HEK293 (cell line): ENCODE measurements around the gene EPB41L5.

Experiments used
- CTCF ChIA-PET: fragments of 350-600 bp; formaldehyde crosslinking; extraction: SDS; loops from one replicate; lab custom pipeline; 2021; ENCODE audit warnings: antibody characterized with exemption; lab: Yijun Ruan, JAX
- POLR2A ChIA-PET: fragments of 300-600 bp; formaldehyde crosslinking; extraction: SDS; loops from one replicate; lab custom pipeline; 2020; ENCODE audit warnings: antibody characterized with exemption, inconsistent platforms; lab: Yijun Ruan, JAX
- H3K27ac ChIP-seq: fragments of 200-500 bp; sonication (Bioruptor generic); 2 replicates; pipeline ENCODE4 v1.5.1; 2014; ENCODE audit warnings: low read depth, low read length, control low read depth, inconsistent platforms; ENCODE audit errors: extremely low read depth
- H3K36me3 ChIP-seq, 2 experiments: fragments of 200-500 bp in 1 of 2; sonication (Bioruptor generic) in 1 of 2; 1 replicate in 1 of 2; 2 replicates in 1 of 2; pipeline ENCODE4 v1.5.1; 2014 to 2017; ENCODE audit warnings: inconsistent platforms in 2 of 2, low read length in 2 of 2; ENCODE audit not compliant: control insufficient read depth in 2 of 2, insufficient read depth in 1 of 2
- H3K4me1 ChIP-seq: fragments of 200-500 bp; sonication (Bioruptor generic); 2 replicates; pipeline ENCODE4 v1.5.1; 2014; ENCODE audit warnings: mild to moderate bottlenecking, low read length, inconsistent platforms; ENCODE audit not compliant: control insufficient read depth, insufficient read depth
- H3K4me3 ChIP-seq: 2 replicates; pipeline ENCODE4 v1.5.1; 2011; ENCODE audit warnings: low read depth, mild to moderate bottlenecking, control low read depth, low read length, moderate library complexity
- H3K9me3 ChIP-seq: fragments of 200-500 bp; sonication (Bioruptor generic); 2 replicates; pipeline ENCODE4 v1.5.1; 2014; ENCODE audit warnings: low read depth, low read length, inconsistent platforms; ENCODE audit not compliant: control insufficient read depth, insufficient read depth
- BCL11A ChIP-seq: fragments of 450-650 bp; formaldehyde crosslinking; IDR thresholded peaks from 2 replicates; pipeline ENCODE4 v1.5.1; 2016; ENCODE audit warnings: low read depth, missing biosample characterization, missing genetic modification characterization
- IKZF3 ChIP-seq: fragments of 450-650 bp; IDR thresholded peaks from 2 replicates; pipeline ENCODE4 v1.5.0; 2018; ENCODE audit warnings: missing biosample characterization, mild to moderate bottlenecking, missing genetic modification characterization, moderate library complexity
- KLF10 ChIP-seq: fragments of 450-650 bp; IDR thresholded peaks from 2 replicates; pipeline ENCODE4 v1.5.1; 2018; ENCODE audit warnings: missing biosample characterization, mild to moderate bottlenecking, missing genetic modification characterization
- RBAK ChIP-seq: fragments of 450-650 bp; formaldehyde crosslinking; IDR thresholded peaks from 2 replicates; pipeline ENCODE4 v1.5.1; 2016; ENCODE audit warnings: missing biosample characterization, missing genetic modification characterization
- SETDB1 ChIP-seq: IDR thresholded peaks from one replicate; pipeline ENCODE4 v1.6.1; 2017; ENCODE audit warnings: mild to moderate bottlenecking, low read length, moderate library complexity, mixed read lengths; ENCODE audit not compliant: insufficient read length
- SP7 ChIP-seq: fragments of 450-650 bp; formaldehyde crosslinking; IDR thresholded peaks from 2 replicates; pipeline ENCODE4 v1.5.1; 2016; ENCODE audit warnings: missing biosample characterization, missing genetic modification characterization
- ZNF114 ChIP-seq: fragments of 450-650 bp; formaldehyde crosslinking; IDR thresholded peaks from 2 replicates; pipeline ENCODE4 v1.5.0; 2017; ENCODE audit warnings: missing biosample characterization, missing genetic modification characterization
- ZNF211 ChIP-seq: fragments of 450-650 bp; formaldehyde crosslinking; IDR thresholded peaks from 2 replicates; pipeline ENCODE4 v1.5.1; 2016; ENCODE audit warnings: low read depth, missing biosample characterization, missing genetic modification characterization
- ZNF223 ChIP-seq: fragments of 450-650 bp; formaldehyde crosslinking; IDR thresholded peaks from 2 replicates; pipeline ENCODE4 v1.5.1; 2016; ENCODE audit warnings: missing biosample characterization, missing genetic modification characterization
- ZNF354C ChIP-seq: fragments of 450-650 bp; formaldehyde crosslinking; IDR thresholded peaks from 2 replicates; pipeline ENCODE4 v1.5.1; 2016; ENCODE audit warnings: missing biosample characterization, missing genetic modification characterization, low read depth, borderline replicate concordance
- ZNF521 ChIP-seq: fragments of 450-650 bp; formaldehyde crosslinking; IDR thresholded peaks from 2 replicates; pipeline ENCODE4 v1.5.1; 2017; ENCODE audit warnings: missing biosample characterization, mild to moderate bottlenecking, missing genetic modification characterization
- ZNF558 ChIP-seq: fragments of 450-650 bp; formaldehyde crosslinking; IDR thresholded peaks from 2 replicates; pipeline ENCODE4 v1.5.1; 2016; ENCODE audit warnings: missing biosample characterization, missing genetic modification characterization
- ZNF664 ChIP-seq: fragments of 450-650 bp; formaldehyde crosslinking; IDR thresholded peaks from 2 replicates; pipeline ENCODE4 v1.5.1; 2016; ENCODE audit warnings: missing biosample characterization, missing genetic modification characterization
- ZNF707 ChIP-seq: fragments of 450-650 bp; formaldehyde crosslinking; IDR thresholded peaks from 2 replicates; pipeline ENCODE4 v1.5.1; 2016; ENCODE audit warnings: missing biosample characterization, missing genetic modification characterization
- ZNF830 ChIP-seq: fragments of 450-650 bp; IDR thresholded peaks from 2 replicates; pipeline ENCODE4 v1.5.0; 2018; ENCODE audit warnings: missing biosample characterization, missing genetic modification characterization, low read depth, mild to moderate bottlenecking, moderate library complexity
- TF ChIP-seq, protein P1 (sequence below): fragments of 450-650 bp; formaldehyde crosslinking; conservative IDR thresholded peaks from 2 replicates; pipeline ENCODE4 v1.5.1; 2016; ENCODE audit warnings: low read depth, missing biosample characterization, missing genetic modification characterization
- TF ChIP-seq, protein P2 (sequence below): fragments of 450-650 bp; formaldehyde crosslinking; IDR thresholded peaks from 2 replicates; pipeline ENCODE4 v1.5.1; 2016; ENCODE audit warnings: missing biosample characterization, missing genetic modification characterization
- TF ChIP-seq, protein P3 (sequence below): fragments of 450-650 bp; formaldehyde crosslinking; IDR thresholded peaks from 2 replicates; pipeline ENCODE4 v1.5.1; 2016; ENCODE audit warnings: missing biosample characterization, missing genetic modification characterization

Gene EPB41L5

GRCh38 chr2:120148669-120149068 lies 135.8 kb downstream of the EPB41L5 start:
- no peak for TF ChIP-seq ZNF223 (tag by site-specific recombination)
- no peak for TF ChIP-seq ZNF211 (tag by site-specific recombination)
- no peak for TF ChIP-seq RBAK (tag by site-specific recombination)
- no peak for TF ChIP-seq ZNF114 (tag by site-specific recombination)
- no peak for TF ChIP-seq IKZF3 (tag by site-specific recombination)
- no peak for TF ChIP-seq ZNF707 (tag by site-specific recombination)
- Histone ChIP-seq H3K36me3 (peaks cover 10 to 21% of the 10 kb centered on the region in 2 experiments), H3K4me3 (no peak overlapping the region), H3K9me3 (no peaks in the 10 kb centered on the region), H3K4me1 (no peaks in the 10 kb centered on the region), H3K27ac (no peak overlapping the region)
- ChIA-PET CTCF (no interaction called here), POLR2A (no interaction called here)

DNA sequence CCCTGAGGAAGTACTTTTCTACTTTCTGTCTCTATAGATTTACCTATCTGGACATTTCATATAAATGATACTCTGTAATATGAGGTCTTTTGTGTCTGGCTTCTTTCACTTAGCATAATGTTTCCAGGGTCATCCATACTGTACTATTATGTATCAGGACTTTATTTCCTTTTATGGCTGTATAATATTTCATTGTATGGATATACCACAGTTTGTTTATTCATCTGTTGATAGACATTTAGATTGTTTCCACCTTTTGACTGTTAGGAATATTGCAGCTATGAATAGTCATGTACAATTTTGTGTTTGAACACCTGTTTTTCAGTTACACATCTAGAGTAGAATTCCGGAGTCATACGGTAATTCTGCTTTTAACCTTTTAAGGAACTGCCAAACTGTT lies 136.5 kb downstream of the EPB41L5 start:
- no peaks in the 10 kb centered on the region for H3K9me3 ChIP-seq
- ChIA-PET CTCF (no interaction called here), POLR2A (no interaction called here)
- TF ChIP-seq SP7 (no peak), ZNF521 (tag by site-specific recombination) (no peak), BCL11A (tag by site-specific recombination) (no peak), KLF10 (tag by site-specific recombination) (no peak), ZNF664 (tag by site-specific recombination) (no peak), ZNF558 (no peak), SETDB1 (no peak), ZNF354C (tag by site-specific recombination) (no peak), ZNF830 (tag by site-specific recombination) (no peak)
- TF ChIP-seq, protein P1, sequence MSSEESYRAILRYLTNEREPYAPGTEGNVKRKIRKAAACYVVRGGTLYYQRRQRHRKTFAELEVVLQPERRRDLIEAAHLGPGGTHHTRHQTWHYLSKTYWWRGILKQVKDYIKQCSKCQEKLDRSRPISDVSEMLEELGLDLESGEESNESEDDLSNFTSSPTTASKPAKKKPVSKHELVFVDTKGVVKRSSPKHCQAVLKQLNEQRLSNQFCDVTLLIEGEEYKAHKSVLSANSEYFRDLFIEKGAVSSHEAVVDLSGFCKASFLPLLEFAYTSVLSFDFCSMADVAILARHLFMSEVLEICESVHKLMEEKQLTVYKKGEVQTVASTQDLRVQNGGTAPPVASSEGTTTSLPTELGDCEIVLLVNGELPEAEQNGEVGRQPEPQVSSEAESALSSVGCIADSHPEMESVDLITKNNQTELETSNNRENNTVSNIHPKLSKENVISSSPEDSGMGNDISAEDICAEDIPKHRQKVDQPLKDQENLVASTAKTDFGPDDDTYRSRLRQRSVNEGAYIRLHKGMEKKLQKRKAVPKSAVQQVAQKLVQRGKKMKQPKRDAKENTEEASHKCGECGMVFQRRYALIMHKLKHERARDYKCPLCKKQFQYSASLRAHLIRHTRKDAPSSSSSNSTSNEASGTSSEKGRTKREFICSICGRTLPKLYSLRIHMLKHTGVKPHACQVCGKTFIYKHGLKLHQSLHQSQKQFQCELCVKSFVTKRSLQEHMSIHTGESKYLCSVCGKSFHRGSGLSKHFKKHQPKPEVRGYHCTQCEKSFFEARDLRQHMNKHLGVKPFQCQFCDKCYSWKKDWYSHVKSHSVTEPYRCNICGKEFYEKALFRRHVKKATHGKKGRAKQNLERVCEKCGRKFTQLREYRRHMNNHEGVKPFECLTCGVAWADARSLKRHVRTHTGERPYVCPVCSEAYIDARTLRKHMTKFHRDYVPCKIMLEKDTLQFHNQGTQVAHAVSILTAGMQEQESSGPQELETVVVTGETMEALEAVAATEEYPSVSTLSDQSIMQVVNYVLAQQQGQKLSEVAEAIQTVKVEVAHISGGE: no peak
- TF ChIP-seq, protein P2, sequence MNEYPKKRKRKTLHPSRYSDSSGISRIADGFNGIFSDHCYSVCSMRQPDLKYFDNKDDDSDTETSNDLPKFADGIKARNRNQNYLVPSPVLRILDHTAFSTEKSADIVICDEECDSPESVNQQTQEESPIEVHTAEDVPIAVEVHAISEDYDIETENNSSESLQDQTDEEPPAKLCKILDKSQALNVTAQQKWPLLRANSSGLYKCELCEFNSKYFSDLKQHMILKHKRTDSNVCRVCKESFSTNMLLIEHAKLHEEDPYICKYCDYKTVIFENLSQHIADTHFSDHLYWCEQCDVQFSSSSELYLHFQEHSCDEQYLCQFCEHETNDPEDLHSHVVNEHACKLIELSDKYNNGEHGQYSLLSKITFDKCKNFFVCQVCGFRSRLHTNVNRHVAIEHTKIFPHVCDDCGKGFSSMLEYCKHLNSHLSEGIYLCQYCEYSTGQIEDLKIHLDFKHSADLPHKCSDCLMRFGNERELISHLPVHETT: no peak
- TF ChIP-seq, protein P3, sequence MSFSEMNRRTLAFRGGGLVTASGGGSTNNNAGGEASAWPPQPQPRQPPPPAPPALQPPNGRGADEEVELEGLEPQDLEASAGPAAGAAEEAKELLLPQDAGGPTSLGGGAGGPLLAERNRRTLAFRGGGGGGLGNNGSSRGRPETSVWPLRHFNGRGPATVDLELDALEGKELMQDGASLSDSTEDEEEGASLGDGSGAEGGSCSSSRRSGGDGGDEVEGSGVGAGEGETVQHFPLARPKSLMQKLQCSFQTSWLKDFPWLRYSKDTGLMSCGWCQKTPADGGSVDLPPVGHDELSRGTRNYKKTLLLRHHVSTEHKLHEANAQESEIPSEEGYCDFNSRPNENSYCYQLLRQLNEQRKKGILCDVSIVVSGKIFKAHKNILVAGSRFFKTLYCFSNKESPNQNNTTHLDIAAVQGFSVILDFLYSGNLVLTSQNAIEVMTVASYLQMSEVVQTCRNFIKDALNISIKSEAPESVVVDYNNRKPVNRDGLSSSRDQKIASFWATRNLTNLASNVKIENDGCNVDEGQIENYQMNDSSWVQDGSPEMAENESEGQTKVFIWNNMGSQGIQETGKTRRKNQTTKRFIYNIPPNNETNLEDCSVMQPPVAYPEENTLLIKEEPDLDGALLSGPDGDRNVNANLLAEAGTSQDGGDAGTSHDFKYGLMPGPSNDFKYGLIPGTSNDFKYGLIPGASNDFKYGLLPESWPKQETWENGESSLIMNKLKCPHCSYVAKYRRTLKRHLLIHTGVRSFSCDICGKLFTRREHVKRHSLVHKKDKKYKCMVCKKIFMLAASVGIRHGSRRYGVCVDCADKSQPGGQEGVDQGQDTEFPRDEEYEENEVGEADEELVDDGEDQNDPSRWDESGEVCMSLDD (tag by site-specific recombination): no peak
- TF ChIP-seq, all 188 proteins: peak for 0
- Histone ChIP-seq H3K4me3 (no peak overlapping the region), H3K4me1 (no peaks in the 10 kb centered on the region), H3K36me3 (peaks cover 13 to 21% of the 10 kb centered on the region in 2 experiments), H3K27ac (no peak overlapping the region)
